B cell (primary cell): ENCODE data around the gene KCNN2. TPM values are rescaled to one million over a fixed set of nuclear protein-coding genes. Genes with fewer than 3 reads are reported as not detected.

Source experiments
- ATAC-seq: fragments of 200-7000 bp; cut with Tn5 transposase; one replicate; pipeline ENCODE4 v1.10.0; 2021; ENCODE audit warnings: low read depth, mild to moderate bottlenecking, moderate number of reproducible peaks, moderate library complexity
- CTCF ChIA-PET: fragments of 350-600 bp; sonication (Branson Sonifier 250); formaldehyde crosslinking; loops from one replicate; lab custom pipeline; 2021; ENCODE audit warnings: antibody characterized with exemption, inconsistent platforms; lab: Charles Lee
- POLR2A ChIA-PET: fragments of 350-600 bp; sonication (Branson Sonifier 250); formaldehyde crosslinking; loops from one replicate; lab custom pipeline; 2021; ENCODE audit warnings: antibody characterized with exemption; lab: Charles Lee
- DNase-seq: peaks from one replicate; pipeline ENCODE4 v3.0.0; 2013
- H2AFZ ChIP-seq: 2 replicates; pipeline ENCODE4 v1.6.1; 2012; ENCODE audit warnings: mild to moderate bottlenecking, low read depth, low read length; ENCODE audit not compliant: insufficient read depth, poor library complexity, severe bottlenecking
- H3K27ac ChIP-seq, 2 donors: 1 replicate in 1 of 2; 2 replicates in 1 of 2; pipeline ENCODE4 v1.5.1; 2012 to 2013; ENCODE audit warnings: low read length in 2 of 2, mild to moderate bottlenecking in 2 of 2, moderate library complexity in 1 of 2
- H3K27me3 ChIP-seq, 4 experiments: fragments of 200-600 bp in 1 of 4; sonication (generic) in 1 of 4; replicated peaks in 1 of 4; 1 replicate in 2 of 4; 2 replicates in 2 of 4; pipeline versions ENCODE4 v1.6.1 to v1.7.0; 2013 to 2016; ENCODE audit warnings: low read length in 3 of 4, mild to moderate bottlenecking in 2 of 4, mixed read lengths in 1 of 4, moderate library complexity in 1 of 4; ENCODE audit not compliant: insufficient read depth in 4 of 4, control insufficient read depth in 3 of 4; ENCODE audit errors: control extremely low read depth in 1 of 4
- H3K36me3 ChIP-seq, 2 experiments: replicated peaks in 1 of 2; 1 replicate in 1 of 2; 2 replicates in 1 of 2; pipeline versions ENCODE4 v1.6.1 to v1.7.1; 2013; ENCODE audit warnings: low read length in 1 of 2; ENCODE audit not compliant: insufficient read depth in 2 of 2, control insufficient read depth in 1 of 2; ENCODE audit errors: control extremely low read depth in 1 of 2, extremely low read depth in 1 of 2
- H3K4me1 ChIP-seq, 2 donors: fragments of 200-600 bp in 1 of 2; sonication (generic) in 1 of 2; 1 replicate in 1 of 2; 2 replicates in 1 of 2; pipeline versions ENCODE4 v1.5.1 to v1.6.1; 2013 to 2017; ENCODE audit warnings: low read length in 2 of 2; ENCODE audit not compliant: control insufficient read depth in 2 of 2, insufficient read depth in 2 of 2
- H3K4me2 ChIP-seq: replicated peaks from 2 replicates; pipeline ENCODE3; 2012; ENCODE audit warnings: mild to moderate bottlenecking, low read depth, low read length; ENCODE audit not compliant: poor library complexity, severe bottlenecking
- H3K4me3 ChIP-seq, 5 experiments: fragments of 200-600 bp in 1 of 5; sonication (generic) in 1 of 5; 1 replicate in 3 of 5; 2 replicates in 2 of 5; pipeline versions ENCODE4 v1.5.1 to v1.7.0; 2011 to 2016; ENCODE audit warnings: low read length in 4 of 5, mild to moderate bottlenecking in 4 of 5, low read depth in 2 of 5, control low read depth in 1 of 5, moderate library complexity in 1 of 5; ENCODE audit not compliant: insufficient read depth in 1 of 5; ENCODE audit errors: control extremely low read depth in 1 of 5, extremely low read depth in 1 of 5
- H3K79me2 ChIP-seq: fragments of 200-600 bp; sonication (generic); one replicate; pipeline ENCODE4 v1.6.0; 2016; ENCODE audit warnings: low read length; ENCODE audit not compliant: control insufficient read depth, insufficient read depth
- H3K9ac ChIP-seq: fragments of 200-600 bp; sonication (generic); 2 replicates; pipeline ENCODE4 v1.6.1; 2017; ENCODE audit warnings: mild to moderate bottlenecking, low read length, moderate library complexity
- H3K9me3 ChIP-seq, 3 donors: one replicate each; pipeline versions ENCODE4 v1.6.1 to v1.7.1; 2013; ENCODE audit warnings: low read length in 2 of 3; ENCODE audit not compliant: control insufficient read depth in 2 of 3, insufficient read depth in 1 of 3; ENCODE audit errors: control extremely low read depth in 1 of 3
- H4K20me1 ChIP-seq: 2 replicates; pipeline ENCODE4 v1.6.0; 2012; ENCODE audit warnings: mild to moderate bottlenecking, low read length; ENCODE audit not compliant: insufficient read depth, control insufficient read depth, poor library complexity, severe bottlenecking
- H3K27ac Mint-ChIP-seq: one replicate; pipeline ENCODE4 v1.8.0; 2021; ENCODE audit warnings: mixed read lengths
- H3K27me3 Mint-ChIP-seq: one replicate; pipeline ENCODE4 v1.8.0; 2021; ENCODE audit warnings: mixed read lengths
- H3K4me1 Mint-ChIP-seq: one replicate; pipeline ENCODE4 v1.8.0; 2021; ENCODE audit warnings: mixed read lengths
- H3K4me3 Mint-ChIP-seq: one replicate; pipeline ENCODE4 v1.8.0; 2021; ENCODE audit warnings: mixed read lengths
- H3K9me3 Mint-ChIP-seq: one replicate; pipeline ENCODE4 v1.8.0; 2022; ENCODE audit warnings: mixed read lengths; ENCODE audit not compliant: insufficient read depth
- EZH2 ChIP-seq: IDR thresholded peaks from 2 replicates; pipeline ENCODE4 v1.6.1; 2012; ENCODE audit warnings: borderline replicate concordance, low read depth, mild to moderate bottlenecking, moderate library complexity, low read length; ENCODE audit not compliant: insufficient read depth, poor library complexity, severe bottlenecking
- WGBS: methylation state at CpG from one replicate; pipeline ENCODE4 v1.1.5; 2013; ENCODE audit warnings: missing lambda C conversion rate; ENCODE audit not compliant: insufficient coverage; 5-methylcytosine and 5-hydroxymethylcytosine counted together
- intact Hi-C: fragments of 100-400 bp; cut with micrococcal nuclease; formaldehyde crosslinking; loops from one replicate; pipeline ENCODE4 v1.10.0; 2022
- polyA plus RNA-seq: library from polyadenylated mRNA; depleted of rRNA; stranded (reverse); fragments of >200 nt; gene quantifications from 2 replicates; pipeline ENCODE4 v1.2.3, GENCODE V29; 2012
- total RNA-seq, 2 donors: library from RNA; stranded (reverse); fragments of 120-200 nt in 1 of 2; gene quantifications; 1 replicate in 1 of 2; 2 replicates in 1 of 2; pipeline versions ENCODE4 v1.2.3 to v1.2.4, GENCODE V29; 2013 to 2022
- TF ChIP-seq, protein P1 (sequence below): fragments of 200-600 bp; IDR thresholded peaks from one replicate; pipeline ENCODE4 v1.8.0; 2022; ENCODE audit warnings: antibody characterized with exemption, mild to moderate bottlenecking

KCNN2 gene
- total and polyA plus RNA-seq, 2 donors (not counting 1 experiment from before 2014, with no cell fraction given) = not detected

DNA sequence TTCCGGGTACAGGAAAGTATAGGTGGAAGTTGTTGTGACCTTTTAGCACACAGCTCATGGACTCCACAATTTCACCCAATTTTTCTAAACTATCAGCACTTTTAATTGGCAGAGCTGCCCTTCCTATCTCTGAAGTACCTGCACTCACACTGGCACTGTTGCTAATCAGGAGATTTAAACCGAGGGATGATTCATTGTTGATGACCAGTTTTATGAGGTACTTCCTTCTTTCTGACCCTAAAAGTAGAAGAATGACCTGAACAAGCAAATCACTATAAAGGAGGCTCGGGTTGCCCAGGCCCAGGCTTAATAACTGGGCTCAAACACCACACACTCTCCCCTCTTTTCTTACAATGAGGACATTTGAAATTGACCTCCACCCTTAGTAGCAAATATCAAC is 105.9 kb downstream of the KCNN2 start:
- H3K27me3 ChIP-seq = no peaks in the 10 kb centered on the region
- Mint-ChIP-seq H3K4me3 (no peak overlapping the region), H3K27me3 (no peaks in the 10 kb centered on the region), H3K4me1 (no peaks in the 10 kb centered on the region), H3K27ac (no peak overlapping the region), H3K9me3 (no peaks in the 10 kb centered on the region)
- no CpG with 5 or more reads among the region's 3 CpGs for WGBS
- no peaks in the 10 kb centered on the region for H4K20me1 ChIP-seq
- ChIA-PET CTCF (interaction anchor here (1.3 kb wide), 1 partner anchor 13 kb away, joined by 5 read pairs; no protein-coding TSS in a partner anchor), POLR2A (no interaction called here)
- no peak overlapping the region for H3K4me2 ChIP-seq
- TF ChIP-seq, protein P1, sequence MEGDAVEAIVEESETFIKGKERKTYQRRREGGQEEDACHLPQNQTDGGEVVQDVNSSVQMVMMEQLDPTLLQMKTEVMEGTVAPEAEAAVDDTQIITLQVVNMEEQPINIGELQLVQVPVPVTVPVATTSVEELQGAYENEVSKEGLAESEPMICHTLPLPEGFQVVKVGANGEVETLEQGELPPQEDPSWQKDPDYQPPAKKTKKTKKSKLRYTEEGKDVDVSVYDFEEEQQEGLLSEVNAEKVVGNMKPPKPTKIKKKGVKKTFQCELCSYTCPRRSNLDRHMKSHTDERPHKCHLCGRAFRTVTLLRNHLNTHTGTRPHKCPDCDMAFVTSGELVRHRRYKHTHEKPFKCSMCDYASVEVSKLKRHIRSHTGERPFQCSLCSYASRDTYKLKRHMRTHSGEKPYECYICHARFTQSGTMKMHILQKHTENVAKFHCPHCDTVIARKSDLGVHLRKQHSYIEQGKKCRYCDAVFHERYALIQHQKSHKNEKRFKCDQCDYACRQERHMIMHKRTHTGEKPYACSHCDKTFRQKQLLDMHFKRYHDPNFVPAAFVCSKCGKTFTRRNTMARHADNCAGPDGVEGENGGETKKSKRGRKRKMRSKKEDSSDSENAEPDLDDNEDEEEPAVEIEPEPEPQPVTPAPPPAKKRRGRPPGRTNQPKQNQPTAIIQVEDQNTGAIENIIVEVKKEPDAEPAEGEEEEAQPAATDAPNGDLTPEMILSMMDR = no peak
- TF ChIP-seq EZH2 = no peak
- no peak overlapping the region for H3K4me3 ChIP-seq
- H3K4me1 ChIP-seq = no peaks in the 10 kb centered on the region
- H3K9me3 ChIP-seq = no peaks in the 10 kb centered on the region
- ATAC-seq = no peak
- no peak overlapping the region for H3K27ac ChIP-seq
- no peaks in the 10 kb centered on the region for H3K79me2 ChIP-seq
- no peak overlapping the region for H2AFZ ChIP-seq
- intact Hi-C loops = no loop called here
- no peak overlapping the region for H3K9ac ChIP-seq
- no peak for DNase-seq
- H3K36me3 ChIP-seq = no peaks in the 10 kb centered on the region

DNA sequence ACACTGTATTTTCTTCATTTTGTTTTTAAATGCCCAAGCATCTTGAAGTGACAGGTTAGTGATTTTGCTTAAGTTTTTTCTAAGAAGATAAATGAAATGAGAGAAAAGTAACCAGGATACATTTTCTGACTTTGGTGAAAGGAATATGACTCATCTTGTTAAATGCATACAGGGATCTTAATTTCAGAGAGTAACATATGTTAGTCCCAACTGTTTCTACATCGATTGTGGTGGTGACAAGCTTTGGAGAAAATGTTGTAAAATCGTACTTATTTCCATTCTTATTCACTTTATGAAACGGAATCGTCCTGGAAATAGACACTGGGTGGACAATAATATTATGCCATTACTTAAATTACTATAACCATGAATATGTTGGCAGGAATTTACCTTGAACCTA is 107.5 kb downstream of the KCNN2 start:
- POLR2A ChIA-PET = no interaction called here
- H3K9me3 ChIP-seq = no peaks in the 10 kb centered on the region

More for the DNA sequence above, 107.5 kb downstream of the KCNN2 start:
- no peak overlapping the region for H3K4me3 ChIP-seq
- no peak overlapping the region for H3K4me2 ChIP-seq
- no peak overlapping the region for H3K4me3 Mint-ChIP-seq
- H3K27ac ChIP-seq = no peak overlapping the region
- CTCF ChIA-PET = no interaction called here
- no peaks in the 10 kb centered on the region for H3K4me1 ChIP-seq
- H3K36me3 ChIP-seq = no peaks in the 10 kb centered on the region
- no peak overlapping the region for H3K9ac ChIP-seq
- TF ChIP-seq EZH2 = no peak
- TF ChIP-seq, protein P1 = no peak
- H3K79me2 ChIP-seq = no peaks in the 10 kb centered on the region
- DNase-seq (no peak), ATAC-seq (no peak)
- no peaks in the 10 kb centered on the region for H3K27me3 Mint-ChIP-seq
- no peaks in the 10 kb centered on the region for H3K27me3 ChIP-seq
- WGBS = no CpG with 5 or more reads among the region's 4 CpGs
- H4K20me1 ChIP-seq = no peaks in the 10 kb centered on the region
- intact Hi-C loops = no loop called here
- no peak overlapping the region for H3K27ac Mint-ChIP-seq
- no peaks in the 10 kb centered on the region for H3K4me1 Mint-ChIP-seq
- H3K9me3 Mint-ChIP-seq = no peaks in the 10 kb centered on the region
- H2AFZ ChIP-seq = no peak overlapping the region
